Measurements from ENCODE around the gene TTC21A.
A peak's percentile ranks its signal among the peaks of the same experiment; 100 is the strongest.

The TTC21A gene

GRCh38 chr3:39098473-39099000, 8.9 kb upstream of the TTC21A start:
- H3K4me3 ChIP-seq (replicated peaks; ENCODE audit: low read depth, low read length), result no peak overlapping the region
- no peak for TF ChIP-seq CTCF (IDR thresholded peaks at IDR 0.05; ENCODE audit: low read depth, low read length, missing control alignments)
- no peak for DNase-seq (ENCODE audit: extremely low read depth, low read depth)

- no peak for TF ChIP-seq CTCF (IDR thresholded peaks at IDR 0.05; ENCODE audit: low read depth, low read length, missing control alignments)
- H3K4me3 ChIP-seq (replicated peaks; ENCODE audit: low read depth, low read length), result no peak overlapping the region
- no peak for DNase-seq (ENCODE audit: extremely low read depth, low read depth)
Measured at GRCh38 chr3:39099242-39099641, 8.2 kb upstream of the TTC21A start.

GRCh38 chr3:39099738-39100499, 7.6 kb upstream of the TTC21A start:
- no peak for TF ChIP-seq CTCF (IDR thresholded peaks at IDR 0.05; ENCODE audit: low read depth, low read length, missing control alignments)
- no peak for DNase-seq (ENCODE audit: extremely low read depth, low read depth)
- no peak overlapping the region for H3K4me3 ChIP-seq (replicated peaks; ENCODE audit: low read depth, low read length)

GRCh38 chr3:39100500-39100886, 7.0 kb upstream of the TTC21A start:
- H3K4me3 ChIP-seq (replicated peaks; ENCODE audit: low read depth, low read length), result no peak overlapping the region
- no peak for TF ChIP-seq CTCF (IDR thresholded peaks at IDR 0.05; ENCODE audit: low read depth, low read length, missing control alignments)
- DNase-seq (ENCODE audit: extremely low read depth, low read depth), result no peak

- DNase-seq (ENCODE audit: extremely low read depth, low read depth), result no peak
- H3K4me3 ChIP-seq (replicated peaks; ENCODE audit: low read depth, low read length), result no peak overlapping the region
- TF ChIP-seq CTCF (IDR thresholded peaks at IDR 0.05; ENCODE audit: low read depth, low read length, missing control alignments), result peak; percentile 75
Measured at GRCh38 chr3:39101022-39101689, 6.3 kb upstream of the TTC21A start.

- DNase-seq (ENCODE audit: extremely low read depth, low read depth), result no peak
- H3K4me3 ChIP-seq (replicated peaks; ENCODE audit: low read depth, low read length), result no peak overlapping the region
- no peak for TF ChIP-seq CTCF (IDR thresholded peaks at IDR 0.05; ENCODE audit: low read depth, low read length, missing control alignments)
Measured at GRCh38 chr3:39102504-39103323, 4.8 kb upstream of the TTC21A start.
